Mesenchymal stem cell (in vitro differentiated cells and primary cell): Measurements from ENCODE around the gene ZBTB48.

Experiments
- DNase-seq: peaks from one replicate; pipeline ENCODE4 v3.0.0-alpha.2; 2013
- H2AFZ ChIP-seq: one replicate; pipeline ENCODE4 v1.6.1; 2013; ENCODE audit warnings: low read depth, mild to moderate bottlenecking, control low read depth, inconsistent platforms, low read length, moderate library complexity
- H2AK5ac ChIP-seq: 2 replicates; pipeline ENCODE4 v1.6.1; 2013; ENCODE audit warnings: low read length, moderate library complexity, mild to moderate bottlenecking, inconsistent platforms; ENCODE audit not compliant: severe bottlenecking
- H2BK120ac ChIP-seq: one replicate; pipeline ENCODE4 v1.6.1; 2013; ENCODE audit warnings: low read depth, mild to moderate bottlenecking, inconsistent platforms, low read length, moderate library complexity
- H2BK12ac ChIP-seq, 2 experiments: one replicate each; pipeline ENCODE4 v1.6.1; 2013; ENCODE audit warnings: inconsistent platforms in 2 of 2, low read length in 2 of 2, mild to moderate bottlenecking in 2 of 2, moderate library complexity in 2 of 2, control low read depth in 1 of 2
- H2BK15ac ChIP-seq: one replicate; pipeline ENCODE4 v1.6.1; 2013; ENCODE audit warnings: mild to moderate bottlenecking, low read depth, inconsistent platforms; ENCODE audit not compliant: poor library complexity, severe bottlenecking
- H2BK5ac ChIP-seq: 2 replicates; pipeline ENCODE4 v1.6.1; 2013; ENCODE audit warnings: low read depth, mild to moderate bottlenecking, low read length, control low read depth, inconsistent platforms; ENCODE audit not compliant: poor library complexity, severe bottlenecking
- H3K14ac ChIP-seq, 2 experiments: one replicate each; pipeline ENCODE4 v1.6.1; 2013; ENCODE audit warnings: inconsistent platforms in 2 of 2, low read length in 2 of 2, control low read depth in 1 of 2, mild to moderate bottlenecking in 1 of 2, moderate library complexity in 1 of 2
- H3K18ac ChIP-seq, 2 experiments: one replicate each; pipeline ENCODE4 v1.6.1; 2013; ENCODE audit warnings: inconsistent platforms in 2 of 2, low read length in 2 of 2, control low read depth in 1 of 2, low read depth in 1 of 2, mild to moderate bottlenecking in 1 of 2
- H3K23ac ChIP-seq, 2 experiments: one replicate each; pipeline ENCODE4 v1.6.1; 2013; ENCODE audit warnings: inconsistent platforms in 2 of 2, low read length in 2 of 2, mild to moderate bottlenecking in 2 of 2, moderate library complexity in 2 of 2, control low read depth in 1 of 2
- H3K27ac ChIP-seq: 2 replicates; pipeline ENCODE4 v1.5.1; 2013; ENCODE audit warnings: mild to moderate bottlenecking, moderate library complexity, low read length, control low read depth, inconsistent platforms; ENCODE audit not compliant: poor library complexity, severe bottlenecking
- H3K27me3 ChIP-seq, 2 experiments: 2 replicates each; pipeline versions ENCODE4 v1.6.1 to v1.7.0; 2013; ENCODE audit warnings: low read length in 2 of 2, mild to moderate bottlenecking in 2 of 2, moderate library complexity in 2 of 2, control low read depth in 1 of 2, inconsistent platforms in 1 of 2; ENCODE audit not compliant: control insufficient read depth in 1 of 2, insufficient read depth in 1 of 2
- H3K36me3 ChIP-seq, 2 experiments: 2 replicates each; pipeline versions ENCODE4 v1.6.1 to v1.7.0; 2013; ENCODE audit warnings: low read length in 2 of 2, control low read depth in 1 of 2, inconsistent platforms in 1 of 2, low read depth in 1 of 2, mild to moderate bottlenecking in 1 of 2; ENCODE audit not compliant: insufficient read depth in 2 of 2, control insufficient read depth in 1 of 2
- H3K4ac ChIP-seq, 2 experiments: one replicate each; pipeline ENCODE4 v1.6.1; 2013; ENCODE audit warnings: inconsistent platforms in 2 of 2, low read length in 2 of 2, mild to moderate bottlenecking in 2 of 2, moderate library complexity in 2 of 2, control low read depth in 1 of 2, low read depth in 1 of 2
- H3K4me1 ChIP-seq: 2 replicates; pipeline ENCODE4 v1.6.1; 2013; ENCODE audit warnings: low read depth, low read length, control low read depth; ENCODE audit not compliant: control insufficient read depth, insufficient read depth
- H3K4me2 ChIP-seq: 2 replicates; pipeline ENCODE4 v1.6.1; 2013; ENCODE audit warnings: low read length, mild to moderate bottlenecking, inconsistent platforms; ENCODE audit not compliant: poor library complexity, severe bottlenecking
- H3K4me3 ChIP-seq, 2 experiments: 2 replicates each; pipeline versions ENCODE4 v1.5.1 to v1.7.0; 2013; ENCODE audit warnings: low read length in 2 of 2, mild to moderate bottlenecking in 2 of 2, control low read depth in 1 of 2, low read depth in 1 of 2; ENCODE audit not compliant: insufficient read depth in 1 of 2
- H3K79me1 ChIP-seq: replicated peaks from 2 replicates; pipeline ENCODE4 v1.6.1; 2013; ENCODE audit warnings: mild to moderate bottlenecking, control low read depth, low read length, inconsistent platforms; ENCODE audit not compliant: poor library complexity, severe bottlenecking
- H3K9ac ChIP-seq: 2 replicates; pipeline ENCODE4 v1.7.0; 2013; ENCODE audit warnings: mild to moderate bottlenecking, low read length, moderate library complexity
- H3K9me3 ChIP-seq: 2 replicates; pipeline ENCODE4 v1.7.0; 2013; ENCODE audit warnings: mild to moderate bottlenecking, low read length; ENCODE audit not compliant: control insufficient read depth
- H4K8ac ChIP-seq: one replicate; pipeline ENCODE4 v1.6.1; 2013; ENCODE audit warnings: inconsistent platforms, mild to moderate bottlenecking, low read length, moderate library complexity
- H4K91ac ChIP-seq: one replicate; pipeline ENCODE4 v1.6.1; 2013; ENCODE audit warnings: mild to moderate bottlenecking, low read length, inconsistent platforms
- WGBS: methylation state at CpG from one replicate; pipeline ENCODE4 v1.1.7; 2013; ENCODE audit warnings: mixed read lengths; 5-methylcytosine and 5-hydroxymethylcytosine counted together

ZBTB48 gene

GRCh38 chr1:6591222-6591621 lies 11.4 kb downstream of the ZBTB48 start:
- WGBS = 97% methylated on average over 13 of the region's 13 CpGs
- Histone ChIP-seq H2AK5ac (no peak overlapping the region), H3K4me1 (peaks cover 7% of the 10 kb centered on the region), H3K9me3 (no peaks in the 10 kb centered on the region), H2BK5ac (no peak overlapping the region), H3K79me1 (peaks cover 51% of the 10 kb centered on the region), H3K18ac (no peak overlapping the region), H3K4me2 (no peak overlapping the region), H2BK12ac (no peak overlapping the region), H2BK15ac (no peak overlapping the region), H3K36me3 (peaks cover 89 to 94% of the 10 kb centered on the region in 2 experiments), H4K91ac (no peak overlapping the region), H2BK120ac (no peak overlapping the region), H4K8ac (no peak overlapping the region), H2AFZ (no peak overlapping the region), H3K27me3 (no peaks in the 10 kb centered on the region), H3K9ac (no peak overlapping the region), H3K4me3 (no peak overlapping the region), H3K23ac (no peak overlapping the region), H3K4ac (no peak overlapping the region), H3K14ac (no peak overlapping the region), H3K27ac (no peak overlapping the region)
- no peak for DNase-seq

DNA sequence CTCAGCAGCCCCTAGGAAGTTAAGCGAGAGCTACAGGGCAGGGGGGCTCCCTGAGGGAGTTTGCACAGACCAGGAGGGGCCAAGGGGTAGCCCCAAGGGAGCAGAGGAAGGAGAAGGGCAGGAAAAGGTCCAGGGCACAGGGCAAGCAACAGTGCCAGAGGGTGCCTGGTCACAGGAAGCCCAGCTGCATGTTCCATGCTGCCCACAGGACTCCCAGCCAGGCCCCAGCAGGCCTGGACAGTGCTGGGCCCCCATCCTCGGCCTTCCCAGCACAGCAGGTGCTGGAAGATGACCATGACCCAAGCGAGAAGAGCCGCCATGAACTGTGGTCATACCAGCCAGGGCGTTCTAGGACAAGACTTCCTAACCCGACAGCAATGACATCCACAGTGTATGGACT lies 11.8 kb downstream of the ZBTB48 start:
- H3K27ac ChIP-seq = no peak overlapping the region
- no peaks in the 10 kb centered on the region for H3K9me3 ChIP-seq
- no peak overlapping the region for H3K23ac ChIP-seq
- DNase-seq = no peak
- H2BK5ac ChIP-seq = no peak overlapping the region
- H3K4me1 ChIP-seq = peaks cover 7% of the 10 kb centered on the region
- H3K36me3 ChIP-seq = peaks cover 93 to 94% of the 10 kb centered on the region in 2 experiments
- H3K4me2 ChIP-seq = no peak overlapping the region
- H3K4me3 ChIP-seq = no peak overlapping the region
- H3K18ac ChIP-seq = no peak overlapping the region
- no peak overlapping the region for H3K4ac ChIP-seq
- no peak overlapping the region for H3K14ac ChIP-seq
- H4K91ac ChIP-seq = no peak overlapping the region
- no peak overlapping the region for H2BK12ac ChIP-seq
- no peak overlapping the region for H2BK120ac ChIP-seq
- H2BK15ac ChIP-seq = no peak overlapping the region
- no peak overlapping the region for H4K8ac ChIP-seq
- no peaks in the 10 kb centered on the region for H3K27me3 ChIP-seq
- no peak overlapping the region for H3K9ac ChIP-seq
- no peak overlapping the region for H2AK5ac ChIP-seq
- WGBS = 87% methylated on average over 6 of the region's 6 CpGs
- H3K79me1 ChIP-seq = peaks cover 53% of the 10 kb centered on the region
- H2AFZ ChIP-seq = no peak overlapping the region

GRCh38 chr1:6592441-6592840 lies 12.6 kb downstream of the ZBTB48 start:
- H3K27ac ChIP-seq = no peak overlapping the region
- no peak overlapping the region for H2AFZ ChIP-seq
- H3K27me3 ChIP-seq = no peaks in the 10 kb centered on the region
- H3K18ac ChIP-seq = no peak overlapping the region
- no peak for DNase-seq
- no peak overlapping the region for H4K8ac ChIP-seq
- H3K9me3 ChIP-seq = no peaks in the 10 kb centered on the region
- H2BK15ac ChIP-seq = no peak overlapping the region
- no peak overlapping the region for H2BK120ac ChIP-seq
- H3K4me2 ChIP-seq = no peak overlapping the region
- H3K4me3 ChIP-seq = no peak overlapping the region
- H3K4ac ChIP-seq = no peak overlapping the region
- H2BK5ac ChIP-seq = no peak overlapping the region
- H3K36me3 ChIP-seq = peaks cover 94 to 99% of the 10 kb centered on the region in 2 experiments
- no peak overlapping the region for H3K14ac ChIP-seq
- no peak overlapping the region for H2AK5ac ChIP-seq
- WGBS = 100% methylated on average over 3 of the region's 5 CpGs
- peaks cover 7% of the 10 kb centered on the region for H3K4me1 ChIP-seq
- H2BK12ac ChIP-seq = no peak overlapping the region
- peak overlapping the region; percentile 8 for H3K9ac ChIP-seq
- peaks cover 56% of the 10 kb centered on the region for H3K79me1 ChIP-seq
- H4K91ac ChIP-seq = no peak overlapping the region
- no peak overlapping the region for H3K23ac ChIP-seq

DNA sequence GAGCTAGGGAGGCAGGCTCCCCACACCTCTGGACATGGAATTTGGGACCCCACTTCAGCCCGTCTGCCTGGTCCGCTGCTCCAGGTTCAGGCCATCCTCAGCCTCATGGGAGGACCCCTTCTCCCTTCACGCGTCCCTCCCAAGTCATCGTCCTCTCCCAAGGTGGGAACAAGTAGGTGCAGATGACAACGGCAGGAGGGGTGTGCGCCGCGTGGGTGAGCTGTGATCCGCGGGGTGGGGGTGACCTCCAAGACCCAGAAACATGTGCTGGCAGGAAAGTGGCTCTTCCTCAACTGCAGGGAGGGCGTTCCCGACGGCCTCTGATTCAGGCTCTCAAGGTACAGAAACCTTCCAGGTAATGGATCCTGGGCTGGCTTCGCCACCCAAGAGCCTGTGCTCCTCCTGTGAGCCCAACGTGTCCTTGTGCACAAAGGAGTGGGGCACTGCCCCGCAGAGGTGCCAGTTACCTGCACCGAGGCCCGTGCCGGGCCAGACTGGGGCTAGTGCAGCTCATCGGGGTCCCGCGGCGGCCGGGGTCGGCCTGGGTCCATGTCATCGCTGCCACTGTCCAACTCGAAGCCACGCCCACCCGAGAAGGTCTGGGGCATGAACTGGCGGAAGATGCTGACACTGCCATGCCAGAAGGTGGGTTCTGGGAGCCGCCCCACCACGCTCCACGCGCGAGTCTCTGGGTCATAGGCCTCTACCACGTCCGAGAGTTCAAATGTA lies 13.2 kb downstream of the ZBTB48 start:
- Histone ChIP-seq H3K4me2 (no peak overlapping the region), H3K4me3 (no peak overlapping the region), H2BK15ac (no peak overlapping the region), H2AFZ (no peak overlapping the region), H4K8ac (no peak overlapping the region), H3K27me3 (no peaks in the 10 kb centered on the region), H2BK12ac (no peak overlapping the region), H2AK5ac (no peak overlapping the region), H3K4me1 (peaks cover 7% of the 10 kb centered on the region), H3K14ac (no peak overlapping the region), H2BK120ac (no peak overlapping the region), H3K79me1 (peaks cover 60% of the 10 kb centered on the region), H3K27ac (no peak overlapping the region), H3K4ac (no peak overlapping the region), H3K9me3 (no peaks in the 10 kb centered on the region), H3K36me3 (peaks cover 94 to 99% of the 10 kb centered on the region in 2 experiments), H3K23ac (no peak overlapping the region), H3K9ac (peak overlapping the region; percentile 8), H2BK5ac (no peak overlapping the region), H3K18ac (no peak overlapping the region), H4K91ac (no peak overlapping the region)
- WGBS = 97% methylated on average over 38 of the region's 38 CpGs
- DNase-seq = no peak
